Sigmoid colon (tissue), 7 donors: ENCODE data around the gene SMAD3. TPM values are rescaled to one million over a fixed set of nuclear protein-coding genes. Genes with fewer than 3 reads are reported as not detected.
A peak's percentile ranks its signal among the peaks of the same experiment; 100 is the strongest.
"Not testable (repeated sequence)": the region's sequence is repeated elsewhere in the genome, so short reads cannot be mapped to it uniquely, and the experiment has no call there.

ENCODE experiments used
- DNase-seq: peaks from one replicate; pipeline ENCODE4 v3.0.0-alpha.2; 2019
- H3K27ac ChIP-seq, 4 donors: fragments of 200-600 bp; sonication (generic); one replicate each; pipeline ENCODE4 v1.5.1; 2016 to 2019; ENCODE audit warnings: mild to moderate bottlenecking in 1 of 4
- H3K27me3 ChIP-seq, 3 donors: fragments of 200-600 bp; sonication (generic); one replicate each; pipeline ENCODE4 v1.5.1; 2019; ENCODE audit warnings: mild to moderate bottlenecking in 1 of 3
- H3K36me3 ChIP-seq, 4 donors: fragments of 200-600 bp; sonication (generic); one replicate each; pipeline ENCODE4 v1.5.1; 2016 to 2019
- H3K4me1 ChIP-seq, 4 donors: fragments of 200-600 bp; sonication (generic); one replicate each; pipeline ENCODE4 v1.5.1; 2017 to 2019
- H3K4me3 ChIP-seq, 4 donors: fragments of 200-600 bp; sonication (generic); one replicate each; pipeline ENCODE4 v1.5.1; 2017 to 2019; ENCODE audit warnings: mild to moderate bottlenecking in 2 of 4, moderate library complexity in 1 of 4
- H3K9me3 ChIP-seq, 4 donors: fragments of 200-600 bp in 3 of 4; sonication (generic) in 3 of 4; one replicate each; pipeline versions ENCODE4 v1.5.1 to v1.6.1; 2013 to 2019
- CTCF ChIP-seq, 4 experiments: fragments of 450-650 bp in 3 of 4; fragments of 200-600 bp in 1 of 4; IDR thresholded peaks; one replicate each; pipeline ENCODE4 v1.5.1; 2016 to 2019; ENCODE audit warnings: antibody characterized with exemption in 4 of 4, mild to moderate bottlenecking in 3 of 4, moderate library complexity in 2 of 4
- EP300 ChIP-seq, 4 donors: sonication (generic); formaldehyde crosslinking; IDR thresholded peaks; one replicate each; pipeline ENCODE4 v1.6.1; 2017; ENCODE audit warnings: antibody characterized with exemption in 4 of 4
- POLR2A ChIP-seq, 2 donors: fragments of 450-650 bp; IDR thresholded peaks; one replicate each; pipeline ENCODE4 v1.6.1; 2016; ENCODE audit warnings: antibody characterized with exemption in 2 of 2, mild to moderate bottlenecking in 2 of 2, moderate library complexity in 2 of 2
- POLR2AphosphoS5 ChIP-seq, 4 donors: sonication (generic); formaldehyde crosslinking; IDR thresholded peaks; one replicate each; pipeline ENCODE4 v1.6.1; 2017; ENCODE audit warnings: antibody characterized with exemption in 4 of 4
- WGBS, 2 donors: extraction: QIAGEN DNeasy Blood & Tissue Kit; methylation state at CpG; one replicate each; pipeline ENCODE4 v1.1.7; 2013; 5-methylcytosine and 5-hydroxymethylcytosine counted together
- intact Hi-C: fragments of 100-400 bp; cut with DNase I; formaldehyde crosslinking; loops from one replicate; pipeline ENCODE4 v1.15.1; 2023
- polyA plus RNA-seq, 3 donors: library from polyadenylated mRNA; stranded (reverse); fragments of 200-250 nt; gene quantifications; one replicate each; pipeline ENCODE4 v1.2.3, GENCODE V29; 2013
- total RNA-seq, 4 donors: library from RNA; depleted of rRNA; stranded (reverse); fragments of >200 nt; gene quantifications; one replicate each; pipeline ENCODE4 v1.1.0, GENCODE V29; 2016
- donor health status: healthy with polysubstance abuse.
- donor health status: Bipolar disorder and iron deficiency.
- donor health status: healthy.

SMAD3 gene
- total and polyA plus RNA-seq, 7 donors, result 12.5 to 28.2 (median 18.4) TPM

GRCh38 chr15:67070150-67070549 is 4.7 kb downstream of the SMAD3 start:
- DNase-seq, result no peak
- no peak overlapping the region for H3K4me3 ChIP-seq
- H3K36me3 ChIP-seq, result no peaks in the 10 kb centered on the region
- no peaks in the 10 kb centered on the region for H3K27me3 ChIP-seq
- 57 to 87% methylated on average over 5 of the region's 5 CpGs for WGBS, 2 donors
- intact Hi-C loops, result no loop called here
- H3K9me3 ChIP-seq, result no peaks in the 10 kb centered on the region
- H3K27ac ChIP-seq, result no peak overlapping the region
- H3K4me1 ChIP-seq, result peaks cover 0 to 77% (median 46%) of the 10 kb centered on the region in 4 donors
- no peak for TF ChIP-seq POLR2AphosphoS5 (IDR thresholded peaks at IDR 0.05)
- no peak for TF ChIP-seq CTCF (IDR thresholded peaks at IDR 0.05)
- no peak for TF ChIP-seq EP300 (IDR thresholded peaks at IDR 0.05)
- TF ChIP-seq POLR2A (IDR thresholded peaks at IDR 0.05), result no peak

DNA sequence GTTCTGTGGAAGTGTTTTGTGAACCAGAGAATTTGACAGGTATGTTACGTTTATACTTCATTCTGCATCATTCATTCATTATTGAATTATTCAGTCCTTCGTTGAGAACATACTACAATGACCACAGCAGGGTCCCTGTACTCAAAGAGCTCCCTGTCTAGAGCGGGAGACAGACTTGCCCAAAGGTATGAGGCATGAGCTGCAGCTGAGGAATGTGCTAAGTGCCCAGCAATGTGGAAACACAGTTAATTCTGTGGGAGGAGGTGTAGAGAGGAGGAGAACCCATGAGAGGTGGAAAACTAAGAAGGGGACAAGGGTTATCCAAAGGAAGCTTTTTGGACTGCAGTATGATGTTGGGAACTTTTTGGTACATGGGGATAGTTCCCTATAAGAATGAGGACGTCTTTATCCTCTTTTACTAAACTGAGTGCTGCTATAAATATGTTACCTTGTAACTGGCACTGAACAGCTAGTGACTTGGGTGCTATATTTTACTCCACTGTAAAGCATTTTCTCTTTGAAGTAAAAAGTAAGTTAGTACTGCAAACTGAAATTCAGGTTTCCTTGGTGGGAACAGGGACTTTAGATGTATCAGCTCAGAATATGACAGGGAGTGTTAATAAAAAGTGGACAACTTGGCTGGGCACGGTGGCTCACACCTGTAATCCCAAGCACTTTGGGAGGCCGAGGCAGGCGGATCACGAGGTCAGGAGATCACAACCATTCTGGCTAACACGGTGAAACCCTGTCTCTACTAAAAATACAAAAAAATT is 5.7 kb downstream of the SMAD3 start:
- TF ChIP-seq EP300 (IDR thresholded peaks at IDR 0.05) (no peak), CTCF (IDR thresholded peaks at IDR 0.05) (no peak), POLR2A (IDR thresholded peaks at IDR 0.05) (no peak), POLR2AphosphoS5 (IDR thresholded peaks at IDR 0.05) (no peak)
- WGBS, 2 donors, result 94% methylated on average over 9 of the region's 9 CpGs
- Histone ChIP-seq H3K36me3 (no peaks in the 10 kb centered on the region), H3K9me3 (no peaks in the 10 kb centered on the region), H3K4me3 (no peak overlapping the region), H3K27ac (no peak overlapping the region), H3K27me3 (no peaks in the 10 kb centered on the region), H3K4me1 (peaks cover 0 to 85% (median 54%) of the 10 kb centered on the region in 4 donors)
- DNase-seq, result no peak
- intact Hi-C loops, result no loop called here

DNA sequence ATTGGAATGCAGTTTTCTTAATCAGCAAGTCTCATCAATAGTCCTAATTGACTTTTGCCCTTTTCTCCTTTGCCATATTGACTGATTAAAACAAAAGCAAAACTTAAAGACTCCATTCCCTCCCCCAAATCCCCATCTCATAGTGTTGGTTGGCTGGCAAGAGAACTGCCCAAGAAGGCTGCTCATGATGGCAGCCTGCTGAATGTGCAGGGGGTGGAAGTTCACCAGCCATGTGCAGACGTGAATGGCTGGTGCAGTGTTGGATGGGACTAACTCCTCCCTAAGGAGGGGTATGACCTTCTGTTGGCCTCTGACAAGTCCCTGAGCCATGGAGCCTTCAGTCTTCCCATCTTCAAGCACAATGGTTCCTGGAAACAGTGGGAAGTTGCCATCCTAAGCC is 7.0 kb downstream of the SMAD3 start:
- Histone ChIP-seq H3K27ac (no peak overlapping the region), H3K4me3 (no peak overlapping the region), H3K9me3 (no peaks in the 10 kb centered on the region), H3K27me3 (no peaks in the 10 kb centered on the region), H3K4me1 (peaks cover 0 to 92% (median 56%) of the 10 kb centered on the region in 4 donors), H3K36me3 (no peaks in the 10 kb centered on the region)
- TF ChIP-seq EP300 (IDR thresholded peaks at IDR 0.05) (no peak), POLR2A (IDR thresholded peaks at IDR 0.05) (no peak), POLR2AphosphoS5 (IDR thresholded peaks at IDR 0.05) (no peak), CTCF (IDR thresholded peaks at IDR 0.05) (no peak)
- intact Hi-C loops, result no loop called here
- 60 to 71% methylated on average over 1 of the region's 1 CpG for WGBS, 2 donors
- DNase-seq, result no peak

DNA sequence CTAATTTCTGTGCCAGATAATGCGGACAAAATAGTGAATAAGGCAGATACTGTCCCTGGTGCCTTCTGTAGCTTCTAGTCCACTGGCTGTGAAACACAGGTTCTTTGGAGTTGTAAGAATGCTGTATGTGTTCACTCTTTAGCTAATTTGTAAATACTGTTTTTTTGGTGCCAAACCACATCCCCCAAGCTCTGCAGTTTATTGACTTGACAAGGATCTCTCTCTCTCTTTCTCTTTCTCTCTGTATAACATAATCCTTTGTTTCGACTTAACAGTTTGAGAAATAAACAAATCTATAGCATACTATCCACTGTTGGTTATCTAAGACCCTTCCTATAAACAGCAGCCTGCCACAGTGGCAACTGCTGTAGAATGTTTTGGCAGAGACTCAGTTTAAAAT is 7.6 kb downstream of the SMAD3 start:
- no peak for TF ChIP-seq CTCF (IDR thresholded peaks at IDR 0.05)
- TF ChIP-seq POLR2AphosphoS5 (IDR thresholded peaks at IDR 0.05), result no peak
- no peak for TF ChIP-seq POLR2A (IDR thresholded peaks at IDR 0.05)
- TF ChIP-seq EP300 (IDR thresholded peaks at IDR 0.05), result no peak
- Histone ChIP-seq H3K36me3 (no peaks in the 10 kb centered on the region), H3K9me3 (no peaks in the 10 kb centered on the region), H3K27me3 (no peaks in the 10 kb centered on the region), H3K4me3 (no peak overlapping the region), H3K4me1 (peaks cover 0 to 92% (median 54%) of the 10 kb centered on the region in 4 donors), H3K27ac (no peak overlapping the region)
- WGBS, 2 donors, result 82 to 87% methylated on average over 2 of the region's 2 CpGs
- no peak for DNase-seq
- intact Hi-C loops, result no loop called here

DNA sequence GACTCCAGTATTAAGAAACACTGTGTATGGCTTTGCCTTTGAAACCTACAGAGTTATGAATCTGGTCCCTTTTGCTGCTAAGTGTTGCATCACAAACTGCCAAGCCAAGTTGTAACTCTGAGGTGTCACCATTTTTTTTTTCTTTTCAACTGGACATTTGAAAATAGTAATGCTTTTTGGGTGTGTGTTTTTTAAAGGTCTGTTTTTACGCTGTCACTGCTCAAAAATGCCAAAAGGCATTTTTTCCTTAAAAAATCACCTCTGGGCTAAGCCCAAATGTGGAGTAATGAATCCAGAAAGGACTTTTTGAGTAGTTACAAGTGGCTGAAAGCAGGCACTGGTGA is 9.5 kb downstream of the SMAD3 start:
- intact Hi-C loops, result no loop called here
- no peak for TF ChIP-seq POLR2A (IDR thresholded peaks at IDR 0.05)
- TF ChIP-seq POLR2AphosphoS5 (IDR thresholded peaks at IDR 0.05), result peak in 1 of 4 donors; percentile 4
- 95 to 96% methylated on average over 1 of the region's 1 CpG for WGBS, 2 donors
- H3K9me3 ChIP-seq, result no peaks in the 10 kb centered on the region
- H3K4me1 ChIP-seq, result peaks cover 0 to 88% (median 45%) of the 10 kb centered on the region in 4 donors
- no peaks in the 10 kb centered on the region for H3K27me3 ChIP-seq
- no peak for DNase-seq
- no peaks in the 10 kb centered on the region for H3K36me3 ChIP-seq
- no peak overlapping the region for H3K4me3 ChIP-seq
- peak overlapping the region; percentile 21 to 55 (median 41) for H3K27ac ChIP-seq

DNA sequence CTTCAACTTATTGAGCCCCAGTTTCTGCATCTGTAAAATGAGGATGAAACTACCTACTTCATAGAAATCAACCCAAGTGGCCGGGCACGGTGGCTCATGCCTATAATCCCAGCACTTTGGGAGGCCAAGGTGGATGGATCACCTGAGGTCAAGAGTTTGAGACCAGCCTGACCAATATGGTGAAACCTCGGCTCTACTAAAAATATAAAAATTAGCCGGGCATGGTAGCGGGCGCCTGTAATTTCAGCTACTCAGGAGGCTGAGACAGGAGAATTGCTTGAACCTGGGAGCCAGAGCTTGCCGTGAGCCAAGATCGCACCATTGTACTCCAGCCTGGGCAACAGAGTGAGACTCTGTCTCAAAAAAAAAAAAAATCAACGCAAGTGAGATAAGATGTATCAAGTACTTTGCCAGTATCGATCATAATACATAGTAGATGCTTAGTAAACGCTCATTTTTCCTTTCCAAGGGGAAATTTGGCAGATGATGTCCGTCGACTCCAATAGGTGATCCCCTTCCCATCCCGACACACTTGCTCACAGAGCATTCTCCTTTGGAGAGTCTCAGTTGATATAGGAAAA is 10.2 kb downstream of the SMAD3 start:
- H3K4me3 ChIP-seq, H3K9me3 ChIP-seq, intact Hi-C loops, H3K27me3 ChIP-seq, DNase-seq, H3K36me3 ChIP-seq: not testable (repeated sequence)
- Histone ChIP-seq H3K27ac (peak overlapping the region in 3 of 4 donors; percentile 37 to 45 (median 41)), H3K4me1 (peaks cover 0 to 91% (median 52%) of the 10 kb centered on the region in 4 donors)
- 97 to 98% methylated on average over 14 of the region's 14 CpGs for WGBS, 2 donors
